Measurements from ENCODE around the gene COG4. TPM values are rescaled to one million over a fixed set of nuclear protein-coding genes. Genes with fewer than 3 reads are reported as not detected.
"Not testable (repeated sequence)": the region's sequence is repeated elsewhere in the genome, so short reads cannot be mapped to it uniquely, and the experiment has no call there.

Gene COG4
- total RNA-seq, 1 donor from 2014 or later, result 39.3 TPM

GRCh38 chr16:70529051-70529777 is 5.9 kb upstream of the COG4 start:
- H3K4me3 ChIP-seq, result no peak overlapping the region
- intact Hi-C loops (cut with DNase I), result loop anchor here (10.0 kb wide), 2 partner anchors 126 to 226 kb away; no protein-coding TSS in a partner anchor
- no peaks in the 10 kb centered on the region for H3K27me3 ChIP-seq
- TF ChIP-seq POLR2A (IDR thresholded peaks at IDR 0.05), result no peak
- TF ChIP-seq, protein P1, sequence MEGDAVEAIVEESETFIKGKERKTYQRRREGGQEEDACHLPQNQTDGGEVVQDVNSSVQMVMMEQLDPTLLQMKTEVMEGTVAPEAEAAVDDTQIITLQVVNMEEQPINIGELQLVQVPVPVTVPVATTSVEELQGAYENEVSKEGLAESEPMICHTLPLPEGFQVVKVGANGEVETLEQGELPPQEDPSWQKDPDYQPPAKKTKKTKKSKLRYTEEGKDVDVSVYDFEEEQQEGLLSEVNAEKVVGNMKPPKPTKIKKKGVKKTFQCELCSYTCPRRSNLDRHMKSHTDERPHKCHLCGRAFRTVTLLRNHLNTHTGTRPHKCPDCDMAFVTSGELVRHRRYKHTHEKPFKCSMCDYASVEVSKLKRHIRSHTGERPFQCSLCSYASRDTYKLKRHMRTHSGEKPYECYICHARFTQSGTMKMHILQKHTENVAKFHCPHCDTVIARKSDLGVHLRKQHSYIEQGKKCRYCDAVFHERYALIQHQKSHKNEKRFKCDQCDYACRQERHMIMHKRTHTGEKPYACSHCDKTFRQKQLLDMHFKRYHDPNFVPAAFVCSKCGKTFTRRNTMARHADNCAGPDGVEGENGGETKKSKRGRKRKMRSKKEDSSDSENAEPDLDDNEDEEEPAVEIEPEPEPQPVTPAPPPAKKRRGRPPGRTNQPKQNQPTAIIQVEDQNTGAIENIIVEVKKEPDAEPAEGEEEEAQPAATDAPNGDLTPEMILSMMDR (IDR thresholded peaks at IDR 0.05), result peak in 2 of 3 experiments; percentile 29 to 31
- TF ChIP-seq POLR2AphosphoS5 (IDR thresholded peaks at IDR 0.05; ENCODE audit: insufficient read depth in 1 of 2, low read depth in 1 of 2), result peak in 1 of 2 donors; percentile 52
- no peaks in the 10 kb centered on the region for H3K9me3 ChIP-seq
- H3K36me3 ChIP-seq, result peaks cover 0 to 65% of the 10 kb centered on the region in 2 donors
- no peak for DNase-seq (ENCODE audit: extremely low spot score in 2 of 2)
- H3K4me1 ChIP-seq, result peaks cover 52% of the 10 kb centered on the region
- no peak overlapping the region for H3K27ac ChIP-seq

DNA sequence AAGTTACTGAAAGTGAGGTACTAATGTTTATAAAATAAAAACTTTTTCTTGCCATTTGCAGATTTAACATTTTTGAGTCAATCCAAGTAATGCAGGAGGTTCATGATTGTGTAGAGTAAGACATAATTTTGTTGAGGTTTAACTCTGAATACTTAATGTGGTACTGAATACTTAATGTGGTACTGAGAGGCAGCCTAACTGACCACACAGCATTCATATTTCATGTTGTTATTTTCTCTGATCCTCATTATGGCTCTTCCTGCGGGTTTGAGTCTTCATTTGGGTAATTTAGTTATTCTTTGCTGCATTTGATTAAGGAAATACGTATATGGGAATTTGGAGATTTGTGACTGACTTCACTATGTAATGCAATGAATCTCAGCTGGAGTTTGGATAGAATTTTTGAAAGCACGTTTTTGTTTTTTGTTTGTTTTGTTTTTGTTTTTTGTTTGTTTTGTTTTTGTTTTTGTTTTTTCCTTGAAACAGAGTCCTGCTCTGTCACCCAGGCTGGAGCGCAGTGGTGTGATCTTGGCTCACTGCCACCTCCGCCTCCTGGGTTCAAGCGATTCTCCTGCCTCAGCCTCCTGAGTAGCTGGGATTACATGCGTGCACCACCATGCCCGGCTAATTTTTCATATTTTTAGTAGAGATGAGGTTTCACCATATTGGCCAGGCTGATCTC is 4.1 kb upstream of the COG4 start:
- DNase-seq (ENCODE audit: extremely low spot score in 2 of 2), result no peak
- intact Hi-C loops (cut with DNase I), result loop anchor here (10.0 kb wide), 2 partner anchors 127 to 227 kb away; no protein-coding TSS in a partner anchor
- H3K4me3 ChIP-seq, result no peak overlapping the region
- TF ChIP-seq POLR2A (IDR thresholded peaks at IDR 0.05) (no peak), POLR2AphosphoS5 (IDR thresholded peaks at IDR 0.05; ENCODE audit: insufficient read depth in 1 of 2, low read depth in 1 of 2) (no peak)
- TF ChIP-seq, protein P1 (IDR thresholded peaks at IDR 0.05), result no peak
- no peaks in the 10 kb centered on the region for H3K27me3 ChIP-seq
- no peaks in the 10 kb centered on the region for H3K9me3 ChIP-seq
- peaks cover 58% of the 10 kb centered on the region for H3K4me1 ChIP-seq
- no peak overlapping the region for H3K27ac ChIP-seq
- H3K36me3 ChIP-seq, result peaks cover 0 to 48% of the 10 kb centered on the region in 2 donors

DNA sequence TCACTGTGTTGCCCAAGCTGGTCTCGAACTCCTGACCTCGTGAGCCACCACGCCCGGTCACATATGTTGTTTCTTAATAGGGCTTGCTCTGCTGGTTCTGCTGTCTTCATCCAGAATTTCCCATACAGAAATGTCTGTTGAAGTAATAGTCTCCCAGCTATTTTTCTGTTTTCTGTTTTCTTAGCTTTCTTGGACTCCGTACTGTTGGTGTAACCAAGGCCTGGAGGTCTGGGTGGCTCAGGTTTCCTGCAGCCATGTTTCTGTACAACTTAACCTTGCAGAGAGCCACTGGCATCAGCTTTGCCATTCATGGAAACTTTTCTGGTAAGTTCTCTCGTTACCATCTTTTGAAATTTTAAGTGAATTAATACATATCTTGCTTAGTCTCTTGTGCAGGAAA is 3.0 kb upstream of the COG4 start:
- H3K27ac ChIP-seq, result no peak overlapping the region

DNA sequence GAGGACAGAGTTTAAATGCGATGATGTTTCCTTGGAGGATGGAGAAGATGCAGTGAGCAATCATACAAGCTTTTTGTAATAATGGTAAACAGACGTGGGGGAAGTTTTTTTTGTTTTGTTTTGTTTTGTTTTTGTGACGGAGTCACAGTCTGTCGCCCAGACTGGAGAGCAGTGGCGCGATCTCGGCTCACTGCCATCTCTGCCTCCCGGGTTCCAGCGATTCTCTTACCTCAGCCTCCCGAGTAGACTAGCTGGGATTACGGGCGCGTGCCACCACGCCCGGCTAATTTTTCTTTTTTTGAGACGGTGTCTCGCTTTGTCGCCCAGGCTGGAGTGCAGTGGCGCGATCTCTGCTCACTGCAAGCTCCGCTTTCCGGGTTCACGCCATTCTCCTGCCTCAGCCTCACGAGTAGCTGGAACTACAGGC is 1.1 kb upstream of the COG4 start:
- H3K9me3 ChIP-seq; DNase-seq (ENCODE audit: extremely low spot score in 2 of 2); H3K27me3 ChIP-seq: not testable (repeated sequence)
- Histone ChIP-seq H3K36me3 (peaks cover 0 to 19% of the 10 kb centered on the region in 2 donors), H3K4me1 (peaks cover 61% of the 10 kb centered on the region), H3K27ac (peak overlapping the region; percentile 82), H3K4me3 (peak overlapping the region; percentile 77 to 89)
- intact Hi-C loops (cut with DNase I), result loop anchor here (10.0 kb wide), 2 partner anchors 130 to 230 kb away; no protein-coding TSS in a partner anchor

More for the DNA sequence above, 3.0 kb upstream of the COG4 start:
- DNase-seq (ENCODE audit: extremely low spot score in 2 of 2), result no peak
- intact Hi-C loops (cut with DNase I), result loop anchor here (10.0 kb wide), 2 partner anchors 128 to 228 kb away; no protein-coding TSS in a partner anchor
- Histone ChIP-seq H3K4me3 (no peak overlapping the region), H3K27me3 (no peaks in the 10 kb centered on the region), H3K4me1 (peaks cover 65% of the 10 kb centered on the region), H3K9me3 (no peaks in the 10 kb centered on the region), H3K36me3 (peaks cover 0 to 37% of the 10 kb centered on the region in 2 donors)
- TF ChIP-seq POLR2AphosphoS5 (IDR thresholded peaks at IDR 0.05; ENCODE audit: insufficient read depth in 1 of 2, low read depth in 1 of 2) (no peak), POLR2A (IDR thresholded peaks at IDR 0.05) (no peak)
- TF ChIP-seq, protein P1 (IDR thresholded peaks at IDR 0.05), result no peak

DNA sequence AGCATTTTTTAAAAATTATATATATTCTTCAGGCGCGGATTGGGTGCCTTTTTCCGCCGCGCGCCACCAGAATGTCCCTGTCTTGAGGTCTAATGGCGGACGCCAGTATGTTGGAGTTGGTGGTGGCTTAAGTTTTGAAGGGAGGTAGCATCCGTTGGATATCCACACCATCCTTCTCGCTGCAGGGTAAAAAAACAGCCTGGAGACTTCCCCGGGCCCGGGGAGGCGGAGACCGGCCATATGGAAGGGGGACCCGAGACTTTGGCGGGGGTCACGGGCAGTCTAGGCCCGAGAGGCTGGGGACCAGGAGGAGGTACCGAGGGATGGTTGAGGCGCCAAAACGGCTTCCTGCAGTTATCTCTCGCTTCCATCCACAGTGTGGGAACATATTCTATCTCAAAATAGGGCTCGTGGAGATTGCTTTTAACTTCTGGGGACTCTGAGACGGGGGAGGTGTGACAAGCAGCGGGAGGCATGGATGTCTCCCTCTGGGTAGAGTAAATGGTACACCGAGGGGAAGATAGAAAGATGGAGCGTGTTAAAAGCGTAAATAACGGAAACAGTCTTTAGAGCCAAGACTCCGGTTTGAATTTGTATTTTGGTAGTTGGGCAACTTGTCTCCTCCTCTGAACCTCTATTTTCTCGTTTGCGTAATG is 517 bp upstream of the COG4 start, which contains the start of gene SF3B3:
SF3B3 (plus strand) TSS at position 74 of the 656 bp plus-strand sequence. CDS start 2,841 bp downstream, outside the sequence.
- TF ChIP-seq, protein P1 (IDR thresholded peaks at IDR 0.05), result no peak
- TF ChIP-seq POLR2A (IDR thresholded peaks at IDR 0.05) (peak in 1 of 2 donors; percentile 35), POLR2AphosphoS5 (IDR thresholded peaks at IDR 0.05; ENCODE audit: insufficient read depth in 1 of 2, low read depth in 1 of 2) (peak; percentile 88 to 94)

More for the DNA sequence above, 517 bp upstream of the COG4 start, which contains the start of gene SF3B3:
- Histone ChIP-seq H3K27me3 (no peaks in the 10 kb centered on the region), H3K27ac (peak within 1 kb of the TSS; percentile 82), H3K4me3 (peak within 1 kb of the TSS; percentile 77 to 89), H3K9me3 (no peaks in the 10 kb centered on the region), H3K36me3 (peaks cover 0 to 16% of the 10 kb centered on the region in 2 donors), H3K4me1 (peaks cover 56% of the 10 kb centered on the region)
- peak in 1 of 2 donors; percentile 87 for DNase-seq (ENCODE audit: extremely low spot score in 2 of 2)
- intact Hi-C loops (cut with DNase I), result loop anchor here (10.0 kb wide), 2 partner anchors 131 to 231 kb away; no protein-coding TSS in a partner anchor
